ENCODE data around the gene NTNG1. TPM values are rescaled to one million over a fixed set of nuclear protein-coding genes. Genes with fewer than 3 reads are reported as not detected.

NTNG1 gene
- total RNA-seq, 1 experiment from 2014 or later: 1.5 TPM

GRCh38 chr1:107110326-107110725 lies 30.5 kb upstream of the NTNG1 start:
- Histone ChIP-seq H2BK5ac (ENCODE audit: insufficient read length, low read length) (no peak overlapping the region), H4K91ac (ENCODE audit: insufficient read length, low read depth, low read length) (no peak overlapping the region), H3K56ac (ENCODE audit: insufficient read length, low read depth, low read length) (no peak overlapping the region), H3K79me2 (ENCODE audit: insufficient read depth, low read length) (no peaks in the 10 kb centered on the region), H2BK15ac (ENCODE audit: low read depth, low read length) (no peak overlapping the region), H3K14ac (ENCODE audit: insufficient read depth, low read length) (no peak overlapping the region), H3K27me3 (ENCODE audit: insufficient read depth, low read length) (no peaks in the 10 kb centered on the region), H2BK12ac (ENCODE audit: insufficient read length, low read depth, low read length) (no peak overlapping the region), H4K8ac (replicated peaks; ENCODE audit: insufficient read length, low read depth, low read length) (no peak overlapping the region), H3K23me2 (ENCODE audit: insufficient read length, low read depth, low read length, poor library complexity, severe bottlenecking) (no peaks in the 10 kb centered on the region), H3K4me2 (ENCODE audit: insufficient read depth, insufficient read length, low read length) (no peak overlapping the region), H3K27ac (ENCODE audit: insufficient read length, low read depth, low read length) (no peak overlapping the region), H3K9ac (ENCODE audit: extremely low read depth, insufficient read length, low read length) (no peak overlapping the region), H2BK120ac (ENCODE audit: low read depth, low read length, poor library complexity, severe bottlenecking) (no peak overlapping the region), H4K5ac (ENCODE audit: insufficient read length, low read depth, low read length) (no peak overlapping the region), H4K20me1 (ENCODE audit: control insufficient read depth, insufficient read depth, insufficient read length) (no peaks in the 10 kb centered on the region), H3K4ac (ENCODE audit: low read depth, low read length) (no peak overlapping the region), H3T11ph (ENCODE audit: low read length) (no peak overlapping the region), H3K18ac (ENCODE audit: insufficient read length, low read depth, low read length) (no peak overlapping the region), H2AK5ac (ENCODE audit: insufficient read length, low read length) (no peak overlapping the region), H2BK20ac (ENCODE audit: low read depth, low read length, poor library complexity, severe bottlenecking) (no peak overlapping the region), H3K4me1 (ENCODE audit: insufficient read depth, low read length) (no peaks in the 10 kb centered on the region), H2AFZ (ENCODE audit: low read length) (no peak overlapping the region), H3K79me1 (ENCODE audit: insufficient read depth, low read depth, low read length, poor library complexity, severe bottlenecking) (no peaks in the 10 kb centered on the region), H3K9me3 (ENCODE audit: control insufficient read depth, low read depth, low read length) (no peaks in the 10 kb centered on the region), H3K23ac (ENCODE audit: insufficient read length, low read depth, low read length) (no peak overlapping the region)
- no peak for DNase-seq
- Mint-ChIP-seq H3K36me3 (ENCODE audit: insufficient read depth in 1 of 3, low read depth in 3 of 3) (no peaks in the 10 kb centered on the region), H3K4me3 (no peak overlapping the region), H3K27me3 (ENCODE audit: low read depth) (no peaks in the 10 kb centered on the region), H3K27ac (peak overlapping the region in 1 of 3 experiments; percentile 7; a peak in 2 of 7 replicates), H3K4me1 (peaks cover 10% of the 10 kb centered on the region in 2 experiments), H3K9me3 (no peaks in the 10 kb centered on the region)
- TF ChIP-seq CTCF (conservative IDR thresholded peaks at IDR 0.05): no peak
- WGBS (ENCODE audit: extremely low coverage, insufficient read length, low lambda C conversion rate): no CpG with 5 or more reads among the region's 4 CpGs
